HG02610 (cell line): ENCODE data around the gene ENOX2.
A peak's percentile ranks its signal among the peaks of the same experiment; 100 is the strongest.
"Not testable (repeated sequence)": the region's sequence is repeated elsewhere in the genome, so short reads cannot be mapped to it uniquely, and the experiment has no call there.

ENCODE experiments used
- ATAC-seq: cut with Tn5 transposase; IDR thresholded peaks from one replicate; pipeline ENCODE4 v1.9.1; 2021; ENCODE audit warnings: mild to moderate bottlenecking, moderate library complexity; ENCODE audit not compliant: unreplicated experiment

The ENOX2 gene, protein sequence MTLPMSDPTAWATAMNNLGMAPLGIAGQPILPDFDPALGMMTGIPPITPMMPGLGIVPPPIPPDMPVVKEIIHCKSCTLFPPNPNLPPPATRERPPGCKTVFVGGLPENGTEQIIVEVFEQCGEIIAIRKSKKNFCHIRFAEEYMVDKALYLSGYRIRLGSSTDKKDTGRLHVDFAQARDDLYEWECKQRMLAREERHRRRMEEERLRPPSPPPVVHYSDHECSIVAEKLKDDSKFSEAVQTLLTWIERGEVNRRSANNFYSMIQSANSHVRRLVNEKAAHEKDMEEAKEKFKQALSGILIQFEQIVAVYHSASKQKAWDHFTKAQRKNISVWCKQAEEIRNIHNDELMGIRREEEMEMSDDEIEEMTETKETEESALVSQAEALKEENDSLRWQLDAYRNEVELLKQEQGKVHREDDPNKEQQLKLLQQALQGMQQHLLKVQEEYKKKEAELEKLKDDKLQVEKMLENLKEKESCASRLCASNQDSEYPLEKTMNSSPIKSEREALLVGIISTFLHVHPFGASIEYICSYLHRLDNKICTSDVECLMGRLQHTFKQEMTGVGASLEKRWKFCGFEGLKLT

DNA sequence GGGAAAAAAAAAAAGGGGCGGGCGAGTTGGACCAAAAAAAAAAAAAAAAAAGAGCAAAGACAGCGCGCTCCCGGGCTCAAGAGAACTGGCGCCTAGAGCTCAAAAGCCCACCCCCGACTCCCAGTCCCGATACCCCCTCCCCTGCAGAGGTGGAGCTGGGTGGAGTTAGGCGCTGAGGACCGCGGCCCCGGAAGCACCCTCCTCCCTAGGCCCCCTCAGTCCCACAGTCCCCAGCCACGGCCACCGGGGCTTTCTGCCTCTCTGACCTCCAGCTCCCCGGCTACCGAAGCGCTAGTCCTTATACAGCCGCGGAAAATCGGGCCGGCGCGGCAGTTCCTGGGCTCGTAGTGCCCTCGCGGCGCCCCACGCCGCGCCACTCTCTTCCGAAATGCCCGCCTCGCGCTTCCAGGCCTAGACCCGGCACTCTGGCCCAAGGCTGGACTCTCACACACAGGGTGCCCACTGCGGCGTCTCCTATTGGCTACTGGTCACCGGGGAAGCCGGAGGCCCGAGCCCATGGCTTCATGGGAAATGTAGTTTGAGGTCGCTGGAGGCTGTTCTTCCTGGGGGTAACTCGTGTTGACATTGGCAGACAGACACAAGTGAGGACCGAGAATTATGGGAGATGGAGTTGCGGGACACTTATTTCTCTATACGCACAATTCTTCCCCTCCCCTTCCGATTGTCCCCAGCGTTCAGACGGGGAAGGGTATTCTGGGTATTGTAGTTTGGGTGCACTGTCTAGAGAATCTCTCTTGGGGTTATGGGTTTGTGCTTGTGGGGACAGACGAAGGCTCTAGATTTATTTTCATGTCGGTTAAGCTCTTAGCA, at the start of gene ENOX2:
ENOX2 (minus strand) TSS at position 427 of the 831 bp plus-strand sequence. CDS start 199,993 bp downstream, outside the sequence.
- peak; percentile 98 for ATAC-seq

DNA sequence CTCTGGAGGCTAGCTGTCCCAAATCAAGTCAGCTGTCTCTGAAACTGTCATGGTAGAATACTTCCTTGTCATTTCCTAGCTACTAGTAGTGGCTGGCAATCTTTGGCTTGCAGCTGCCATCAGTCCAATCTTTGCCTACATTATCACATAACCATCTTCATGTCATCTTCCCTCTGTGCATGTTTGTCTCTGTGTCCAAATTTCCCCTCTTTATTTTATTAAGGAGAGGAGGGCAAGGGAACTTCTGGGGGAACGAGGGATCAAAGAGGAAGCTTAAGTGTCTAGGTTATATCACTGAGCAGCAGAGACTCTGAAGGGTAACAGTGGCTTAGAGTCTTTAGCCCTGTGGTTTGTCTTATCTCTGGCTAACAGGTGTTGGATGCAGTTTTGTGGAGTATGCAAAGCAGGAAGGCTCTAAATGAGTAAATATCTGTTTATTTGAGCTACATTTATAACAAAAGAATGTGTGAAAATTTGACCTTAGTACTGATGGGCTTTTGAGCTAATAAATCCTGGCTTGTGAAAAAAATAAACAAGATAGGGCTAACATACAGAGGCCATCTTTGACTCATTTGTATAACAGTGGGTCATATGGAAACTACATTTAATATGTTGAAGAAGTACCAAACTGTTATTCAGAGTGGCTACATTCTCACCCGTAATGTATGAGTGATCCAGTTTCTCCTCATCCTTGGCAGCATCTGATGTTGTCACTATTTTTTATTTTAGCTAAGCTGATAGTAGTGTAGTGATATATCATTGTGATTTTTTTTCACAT, 49.4 kb upstream of the ENOX2 start:
- peak; percentile 98 for ATAC-seq

DNA sequence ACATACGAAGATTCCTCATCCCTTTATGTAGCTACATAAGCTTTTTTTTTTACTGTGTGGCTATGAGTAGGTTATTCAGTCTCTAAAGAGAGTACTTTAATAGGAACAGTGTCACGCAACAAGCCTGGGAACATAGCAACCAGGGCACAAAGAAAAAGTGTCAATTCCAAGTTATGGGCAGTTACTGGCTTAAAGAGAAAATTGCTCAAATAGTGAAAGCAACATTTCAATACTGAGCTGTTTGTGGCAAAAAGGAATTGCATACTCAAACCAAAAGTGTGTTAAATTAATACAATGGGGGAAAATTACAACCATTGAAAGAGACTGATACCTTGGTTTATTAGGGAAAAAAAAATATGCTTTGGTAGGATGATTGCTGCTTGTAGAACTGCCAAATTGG, 41.2 kb upstream of the ENOX2 start:
- peak; percentile 57 for ATAC-seq

DNA sequence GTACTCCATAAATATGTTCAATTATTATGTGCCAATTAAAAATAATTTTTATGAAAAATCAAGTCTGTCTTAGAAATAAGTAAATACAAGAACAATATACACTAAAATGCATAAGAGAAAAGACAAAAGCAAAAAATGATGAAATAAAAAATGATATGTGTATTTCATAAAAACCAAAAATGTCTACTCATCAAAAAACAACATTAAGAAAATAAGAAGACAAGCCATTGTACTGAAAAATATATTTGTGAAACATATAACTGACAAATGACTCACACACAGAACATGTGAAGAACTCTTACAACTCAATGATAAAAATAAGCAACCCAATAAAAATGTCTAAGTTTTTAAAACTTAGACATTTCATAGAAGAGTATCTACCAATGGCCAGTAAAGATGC, 34.1 kb upstream of the ENOX2 start:
- no peak for ATAC-seq

DNA sequence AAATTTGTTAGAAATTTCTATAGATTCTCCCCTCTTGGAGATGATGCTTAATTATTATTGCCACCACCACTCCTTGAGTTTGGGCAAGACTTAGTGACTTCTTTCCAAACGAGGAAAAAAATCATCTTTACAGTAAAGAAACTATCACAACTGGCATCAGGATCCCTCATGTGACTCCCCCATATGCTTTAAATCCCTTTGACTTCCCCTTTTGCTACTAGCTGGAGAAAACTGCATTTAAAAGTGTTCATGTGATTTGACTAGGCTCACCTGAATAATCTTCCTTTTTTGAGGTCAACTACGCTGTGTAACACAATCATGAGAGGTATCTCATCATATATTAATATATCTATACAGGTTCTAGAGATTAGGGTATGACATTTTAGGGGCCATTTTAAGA, 30.3 kb upstream of the ENOX2 start:
- ATAC-seq, result no peak

DNA sequence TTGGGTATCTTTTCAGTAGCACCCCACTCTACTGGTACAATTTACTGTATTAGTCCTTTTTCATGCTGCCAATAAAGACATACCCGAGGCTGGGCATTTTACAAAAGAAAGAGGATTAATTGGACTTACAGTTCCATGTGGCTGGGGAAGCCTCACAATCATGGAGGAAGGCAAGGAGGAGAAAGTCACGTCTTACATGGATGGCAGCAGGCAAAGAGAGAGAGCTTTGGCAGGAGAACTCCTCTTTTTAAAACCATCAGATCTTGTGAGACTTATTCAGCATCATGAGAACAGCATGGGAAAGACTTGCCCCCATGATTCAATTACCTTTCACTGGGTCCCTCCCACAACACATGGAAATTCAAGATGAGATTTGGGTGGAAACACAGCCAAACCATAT, 17.4 kb upstream of the ENOX2 start:
- not testable (repeated sequence) for ATAC-seq

DNA sequence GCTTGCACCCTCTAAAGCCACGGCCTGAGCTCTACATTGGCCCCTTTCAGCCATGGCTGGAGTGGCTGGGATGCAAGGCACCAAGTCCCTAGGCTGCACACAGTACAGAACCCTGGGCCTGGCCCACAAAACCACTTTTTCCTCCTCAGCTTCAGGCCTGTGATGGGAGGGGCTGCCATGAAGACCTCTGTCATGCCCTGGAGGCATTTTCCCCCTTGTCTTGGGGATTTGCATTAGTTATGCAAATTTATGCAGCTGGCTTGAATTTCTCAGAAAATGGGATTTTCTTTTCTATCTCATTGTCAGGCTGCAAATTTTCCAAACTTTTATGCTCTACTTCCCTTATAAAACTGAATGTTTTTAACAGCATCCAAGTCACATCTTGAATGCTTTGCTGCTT, 16.7 kb upstream of the ENOX2 start:
- not testable (repeated sequence) for ATAC-seq

DNA sequence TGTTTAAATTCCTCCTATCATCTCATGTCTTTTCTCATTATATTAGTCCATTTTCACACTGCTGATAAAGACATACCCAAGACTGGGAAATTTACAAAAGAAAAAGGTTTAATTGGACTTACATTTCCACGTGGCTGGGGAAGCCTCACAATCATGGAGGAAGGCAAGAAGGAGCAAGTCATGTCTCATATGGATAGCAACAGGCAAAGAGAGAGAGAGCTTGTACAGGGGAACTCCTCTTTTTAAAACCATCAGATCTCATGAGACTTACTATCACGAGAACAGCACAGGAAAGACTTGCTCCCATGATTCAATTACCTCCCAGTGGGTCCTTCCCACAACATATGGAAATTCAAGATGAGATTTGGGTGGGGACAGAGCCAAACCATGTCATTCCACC, 15.5 kb upstream of the ENOX2 start:
- not testable (repeated sequence) for ATAC-seq

DNA sequence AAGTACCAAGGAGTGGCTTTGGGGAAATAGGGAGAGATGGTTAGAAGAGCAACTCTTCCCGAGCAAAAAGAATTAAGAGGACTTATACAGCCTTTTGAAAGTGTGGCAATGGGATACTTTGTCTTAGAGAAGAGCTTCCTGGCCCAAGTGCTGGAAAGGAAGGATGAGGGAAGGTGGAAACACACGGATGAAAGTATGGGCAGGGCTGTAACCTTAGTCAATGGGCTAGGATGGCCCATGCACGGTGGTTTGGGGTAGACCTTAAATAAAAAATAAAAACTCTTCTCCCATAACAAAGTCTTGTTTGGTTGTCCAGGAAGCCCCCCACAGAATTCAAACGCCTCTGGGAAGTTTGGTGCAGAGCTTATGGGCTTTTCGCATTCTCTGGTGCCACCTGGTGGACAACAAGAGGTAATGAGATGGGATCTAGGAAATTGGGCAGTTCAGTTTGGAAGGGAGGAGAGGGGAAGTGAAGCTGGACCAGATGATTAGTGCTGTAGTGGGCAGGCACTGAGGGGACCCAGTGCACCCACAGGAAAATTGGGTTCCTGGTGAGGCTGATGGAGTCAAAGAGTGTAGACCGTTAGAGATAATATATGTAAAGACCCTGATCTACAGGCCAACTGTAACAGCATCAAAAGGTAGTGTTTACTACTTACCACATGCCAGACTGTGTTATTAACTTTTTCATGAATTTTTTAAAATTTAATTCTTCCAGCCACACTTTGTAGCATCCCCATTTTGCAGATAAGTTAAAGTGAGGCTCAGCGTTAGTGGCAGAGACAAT, 13.8 kb upstream of the ENOX2 start:
- ATAC-seq, result no peak

DNA sequence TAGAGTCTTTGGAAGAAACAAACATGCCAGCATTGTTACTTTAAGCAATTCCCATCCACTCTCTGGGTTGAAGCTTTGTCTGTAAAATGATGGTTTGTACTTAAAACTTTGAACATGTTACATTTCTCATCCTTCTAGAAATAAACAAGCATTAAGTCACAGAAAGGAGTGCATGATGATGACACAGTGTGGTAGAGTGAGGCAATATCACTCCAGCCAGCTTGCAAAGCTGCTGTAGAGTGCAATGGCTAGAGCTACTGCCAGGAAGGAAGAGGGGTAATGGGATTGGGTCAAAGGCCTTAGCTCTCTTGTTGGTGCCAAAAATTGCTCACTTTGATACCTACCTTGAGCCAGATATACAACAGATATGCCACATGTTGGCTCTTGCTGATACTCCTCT, 12.3 kb upstream of the ENOX2 start:
- no peak for ATAC-seq

DNA sequence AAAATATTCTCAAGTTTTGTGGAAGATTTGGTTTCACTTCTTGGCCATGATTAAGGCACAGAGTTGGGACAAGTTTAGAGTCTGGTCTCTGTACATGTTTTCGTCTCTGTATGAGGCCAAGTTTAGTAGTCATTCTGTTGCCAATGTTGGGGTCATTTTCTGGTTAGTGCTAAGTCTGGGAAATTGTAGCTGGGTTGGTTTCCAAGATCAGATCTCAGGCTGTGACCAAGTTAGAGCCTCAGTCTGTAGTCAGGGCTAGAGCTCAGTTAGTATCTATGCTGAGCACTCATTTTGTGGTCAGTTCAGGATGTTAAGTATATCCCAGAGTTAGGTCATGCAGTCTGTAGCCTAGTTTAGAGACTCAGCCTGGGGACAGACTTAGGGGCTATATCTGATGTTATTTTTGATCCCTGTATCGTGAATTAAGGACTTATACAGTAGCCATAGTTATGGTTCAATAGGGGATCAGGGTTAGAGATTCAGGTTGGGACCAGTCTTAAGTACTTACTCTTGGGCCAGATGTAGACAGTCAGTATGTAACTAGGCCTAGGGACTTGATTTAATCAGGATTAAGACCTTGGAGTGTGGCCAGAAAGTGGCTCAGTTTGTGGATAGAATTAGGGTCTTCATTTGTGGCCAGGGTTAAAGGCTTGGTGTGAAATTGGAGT, 6.6 kb upstream of the ENOX2 start:
- ATAC-seq, result no peak

DNA sequence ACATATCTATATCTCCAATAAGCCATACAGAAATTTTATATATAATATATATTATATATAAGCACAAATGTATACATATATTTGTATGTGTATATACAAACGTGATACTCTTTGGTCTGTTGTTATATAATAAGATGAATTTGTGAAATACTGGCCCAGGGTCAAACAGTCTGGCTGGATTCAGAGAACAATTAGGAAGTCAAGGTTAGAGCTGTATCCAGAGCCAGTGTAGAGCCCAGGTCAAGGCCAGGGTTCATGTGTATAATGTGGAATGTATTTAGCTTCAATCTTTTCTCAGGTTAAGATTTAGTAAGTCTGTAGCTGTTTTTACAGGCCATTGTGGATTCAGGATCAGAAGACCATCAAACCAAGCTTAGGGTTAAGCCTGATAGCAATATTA, 3.8 kb upstream of the ENOX2 start:
- ATAC-seq, result no peak

DNA sequence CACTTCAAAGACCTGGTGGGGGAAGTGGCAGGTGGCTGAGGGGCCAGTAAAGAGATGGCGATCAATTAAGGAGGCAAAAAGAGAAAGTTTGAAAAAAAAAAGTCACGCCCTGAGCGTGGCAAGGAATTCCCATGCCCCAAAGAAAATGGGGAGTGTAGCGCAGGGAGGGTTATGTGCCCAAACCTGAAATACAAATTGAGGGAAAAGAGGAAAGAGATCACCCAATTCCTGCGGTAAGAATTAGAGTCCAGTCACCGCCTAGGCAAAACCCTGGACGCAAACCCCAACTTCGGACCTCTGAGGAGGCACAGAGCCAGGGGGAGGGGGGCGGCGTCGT, 595 bp downstream of the ENOX2 start:
- ATAC-seq, result no peak

DNA sequence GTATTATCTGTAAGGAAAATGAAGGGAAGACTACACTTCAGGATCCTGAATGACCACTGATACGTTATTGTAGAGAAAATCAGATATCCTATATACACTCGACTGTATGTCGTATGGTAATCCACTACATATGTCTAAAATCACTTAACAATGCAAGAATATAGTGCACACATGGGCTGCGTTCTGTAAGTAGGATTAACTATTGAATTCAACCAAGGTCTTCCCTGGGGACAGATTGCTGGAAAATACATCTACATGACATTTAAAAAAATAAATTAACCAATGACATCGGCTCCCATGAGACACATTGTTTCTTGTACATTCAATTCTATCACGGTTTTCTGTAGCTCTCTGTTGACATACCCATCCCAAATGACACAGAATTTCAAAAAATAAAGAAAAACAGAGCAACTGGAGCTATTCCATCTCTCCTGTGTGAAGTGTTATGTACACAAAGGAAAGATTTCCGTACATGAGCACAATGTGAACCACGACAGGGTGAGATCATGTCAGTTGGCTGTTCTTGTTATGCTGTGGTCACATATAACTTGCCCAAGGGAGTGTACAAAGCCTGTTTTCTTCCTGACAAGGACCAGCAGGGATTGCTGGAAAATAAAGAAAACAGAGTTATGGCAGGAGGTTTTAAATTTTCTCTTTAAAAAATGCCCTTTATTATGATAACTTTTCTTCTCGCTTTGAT, 6.1 kb downstream of the ENOX2 start:
- ATAC-seq, result no peak

DNA sequence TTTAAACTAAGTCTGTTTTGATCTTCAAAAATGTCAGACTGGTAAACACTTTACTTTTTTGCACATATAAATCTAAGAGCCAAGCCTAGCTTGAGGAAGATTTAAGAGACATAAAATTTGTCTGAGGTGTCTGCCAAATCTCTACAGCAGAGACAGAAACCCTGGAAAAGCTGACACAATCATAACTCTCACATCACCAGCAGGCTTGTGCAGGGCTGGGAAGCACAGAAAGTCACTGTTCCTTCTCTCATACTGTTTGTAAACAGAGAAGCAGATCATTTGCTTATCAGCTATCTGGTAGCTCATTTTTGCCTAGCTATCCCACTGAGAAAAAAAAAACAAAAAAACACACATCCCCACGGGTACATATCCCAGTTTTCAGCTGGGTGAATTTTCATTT, 7.0 kb downstream of the ENOX2 start:
- no peak for ATAC-seq

DNA sequence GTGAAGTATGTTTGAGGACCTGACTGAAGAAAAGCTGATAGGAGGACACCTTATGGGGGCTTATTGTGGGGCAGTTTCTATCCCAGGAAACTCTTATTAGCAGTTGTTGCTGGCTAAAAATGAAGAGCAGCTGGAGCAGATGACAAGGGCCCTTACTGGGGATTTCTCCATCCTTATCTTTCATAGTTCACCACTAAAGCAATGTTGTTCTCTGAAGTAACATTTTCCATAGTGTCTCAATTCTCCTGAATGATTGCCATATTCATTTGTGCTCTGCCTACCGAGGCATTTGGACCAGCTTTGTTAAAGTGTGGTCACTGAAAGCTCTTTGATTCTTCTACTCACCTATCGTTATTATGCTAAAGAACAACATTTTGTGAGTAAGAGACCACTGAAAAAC, 7.7 kb downstream of the ENOX2 start:
- ATAC-seq, result no peak

DNA sequence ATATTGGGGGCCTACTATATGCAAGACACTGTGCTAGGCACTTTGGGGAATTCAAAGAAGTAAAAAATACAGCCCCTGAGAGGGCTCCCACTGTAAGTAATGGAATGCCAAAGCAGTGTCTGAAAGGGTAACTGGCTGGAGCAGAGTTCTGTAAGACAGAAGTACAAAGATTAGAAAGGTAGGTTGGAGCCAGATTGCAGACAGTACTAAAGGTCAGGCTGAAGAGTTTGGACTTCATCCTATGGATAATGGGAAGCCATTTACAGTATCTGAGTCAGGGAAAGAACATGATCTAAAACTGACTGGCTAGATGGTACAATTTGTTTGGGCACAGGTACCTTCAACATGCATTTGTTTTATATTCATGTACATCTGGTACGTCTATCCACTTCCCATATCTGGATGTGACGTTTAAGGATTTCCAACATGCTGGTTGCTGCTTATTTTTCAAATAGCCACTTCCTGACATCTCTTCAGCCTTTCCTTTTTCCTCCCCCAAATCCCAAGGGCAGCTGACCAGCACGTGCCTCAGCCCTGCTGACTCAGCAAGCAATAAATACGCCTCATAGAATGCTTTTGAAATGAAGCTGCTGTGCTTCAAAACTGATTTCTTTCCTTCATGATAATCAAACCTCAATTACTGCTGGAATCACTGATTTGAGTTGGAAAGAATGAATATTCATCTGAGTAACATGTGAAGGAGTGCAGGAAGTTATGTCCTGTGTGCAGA, 9.5 kb downstream of the ENOX2 start:
- ATAC-seq, result no peak

DNA sequence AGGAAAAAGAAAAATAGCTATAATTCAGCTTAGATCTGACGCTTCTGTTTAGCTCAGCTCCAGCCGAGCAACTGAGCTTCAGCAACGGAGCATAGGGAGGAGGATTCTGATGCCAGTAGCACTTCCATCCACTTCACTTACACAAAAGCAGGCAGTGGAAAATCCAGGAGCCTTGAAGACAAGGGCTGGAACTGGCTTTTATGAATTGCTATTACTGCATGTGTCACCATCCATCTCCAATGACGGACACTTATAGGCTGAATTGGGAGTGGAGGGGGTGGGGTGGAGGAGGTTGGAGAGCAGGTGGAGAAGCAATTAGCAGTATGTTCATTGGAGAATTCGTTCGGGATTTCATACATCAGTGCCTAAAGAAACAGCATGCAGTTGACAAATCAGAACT, 15.6 kb downstream of the ENOX2 start:
- ATAC-seq, result no peak

DNA sequence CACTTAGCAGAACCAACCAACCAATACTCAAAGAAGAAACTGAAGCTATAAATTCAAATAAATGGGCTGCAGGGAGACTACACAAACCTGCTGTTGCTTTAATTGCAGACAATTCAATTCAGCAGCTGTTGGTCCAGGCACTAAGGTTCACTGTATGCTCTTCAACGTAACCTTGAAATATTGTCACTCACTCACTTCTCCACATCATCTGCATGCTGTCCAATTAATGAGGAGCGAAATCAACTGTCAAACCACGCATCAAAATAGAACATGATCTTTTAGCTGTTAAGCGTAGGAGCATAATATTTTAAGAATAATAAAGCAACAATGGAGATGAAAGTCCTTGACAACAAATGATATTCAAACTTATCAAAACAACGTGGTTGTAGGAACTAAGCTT, 17.0 kb downstream of the ENOX2 start:
- ATAC-seq, result no peak
